Hematopoietic multipotent progenitor cell treated with erythropoietin and hydrocortisone succinate and interleukin-3 and kit ligand, for 4 days (in vitro differentiated cells): ENCODE results near the gene C9orf78.
A peak's percentile ranks its signal among the peaks of the same experiment; 100 is the strongest.

Experiments used
- DNase-seq: peaks from one replicate; pipeline ENCODE4 v3.0.0-alpha.2; 2015

The C9orf78 gene

DNA sequence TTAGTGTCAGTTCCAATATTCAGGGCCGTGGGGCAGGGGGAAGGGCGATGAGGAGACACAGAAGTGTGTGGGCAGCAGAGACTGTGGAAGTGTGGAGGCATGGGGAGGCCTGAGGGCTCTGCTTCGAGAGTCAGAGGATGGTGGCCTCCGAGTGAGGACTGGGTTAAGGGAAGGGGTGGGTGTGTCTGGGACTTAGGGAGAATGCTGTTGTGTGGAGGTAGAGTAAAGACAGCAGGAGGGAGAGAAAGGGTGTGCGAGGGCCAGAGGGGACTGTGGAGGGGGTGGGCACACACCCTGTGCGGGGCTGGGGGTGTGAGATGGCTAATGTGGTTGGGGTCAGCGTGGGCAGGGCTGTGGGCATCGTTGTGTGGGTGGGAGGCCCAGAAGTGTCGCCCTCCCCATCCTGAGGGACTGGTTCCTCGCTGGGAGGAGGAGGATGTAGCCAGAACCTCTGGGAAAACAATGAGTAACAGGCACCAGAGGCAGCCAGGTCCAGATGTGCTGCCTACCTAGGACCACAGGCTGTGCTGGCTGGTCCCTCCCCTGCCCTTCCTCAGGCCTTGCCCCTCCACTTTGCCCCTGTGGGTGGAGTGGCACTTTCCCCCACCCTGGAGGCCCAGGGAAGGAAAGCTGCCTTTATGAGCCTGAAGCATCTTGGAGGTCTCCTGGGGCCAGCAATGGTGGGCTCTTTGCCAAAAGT is 4.4 kb upstream of the C9orf78 start:
- no peak for DNase-seq

DNA sequence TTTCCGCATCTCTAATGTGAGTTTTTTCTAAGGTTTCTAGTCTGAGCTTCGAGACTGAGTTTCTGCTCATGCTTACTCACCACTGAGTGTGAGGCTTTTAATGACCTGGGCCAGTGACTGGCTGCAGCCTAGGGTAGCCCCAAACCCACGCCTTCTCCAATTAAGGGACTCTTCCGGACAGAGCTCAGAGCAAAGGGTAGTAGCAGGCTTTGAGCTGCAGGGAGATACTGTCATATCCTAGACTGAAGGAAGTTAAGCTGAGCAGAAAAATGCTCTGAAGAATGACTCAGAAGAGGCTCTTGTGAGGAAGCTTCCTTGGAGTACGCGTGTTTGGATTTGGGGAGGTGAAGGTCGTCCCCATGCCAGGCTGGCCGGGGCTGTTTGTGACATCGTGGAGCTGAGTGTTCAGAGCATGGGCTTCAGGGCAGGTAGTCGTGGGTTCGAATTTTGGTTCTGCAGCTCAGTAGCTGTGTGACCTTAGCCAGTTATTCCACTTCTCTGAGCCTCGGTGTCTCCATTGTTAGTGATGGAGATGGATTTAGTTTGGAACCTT is 3.7 kb upstream of the C9orf78 start:
- peak; percentile 38 for DNase-seq

DNA sequence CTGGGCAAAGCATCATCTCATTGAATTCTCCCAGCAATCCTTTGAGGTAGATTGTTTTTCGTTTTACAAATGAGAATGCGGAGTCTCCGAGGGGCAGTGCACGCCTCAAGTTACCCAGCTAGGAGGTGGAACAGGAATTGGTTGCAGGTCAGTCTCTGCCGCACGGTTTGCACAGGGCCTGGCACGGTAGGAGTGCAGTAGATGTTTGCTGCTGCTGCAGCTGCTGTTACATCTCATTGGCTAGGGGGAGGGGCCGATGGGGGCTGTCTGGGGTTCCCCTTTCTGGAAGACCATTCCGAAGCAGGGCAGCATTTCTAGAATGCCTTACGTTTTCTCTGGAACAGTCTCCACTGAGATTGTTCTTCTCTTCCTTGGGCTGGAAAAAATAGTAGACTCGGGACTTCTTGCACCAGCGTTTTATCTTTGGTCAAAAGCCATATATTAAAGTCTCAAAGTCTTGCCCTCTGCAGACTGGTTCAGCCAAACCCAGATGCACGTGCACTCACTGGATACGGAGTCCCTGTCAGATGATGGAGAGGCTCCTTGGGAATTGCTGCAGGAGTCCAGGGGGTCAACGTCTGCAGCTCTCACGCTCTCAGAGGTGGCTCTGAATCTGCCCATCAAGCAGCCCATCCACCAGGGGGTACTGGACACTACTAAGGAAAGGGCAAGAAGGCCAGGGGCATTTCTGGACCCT is 1.4 kb upstream of the C9orf78 start:
- peak; percentile 83 for DNase-seq

DNA sequence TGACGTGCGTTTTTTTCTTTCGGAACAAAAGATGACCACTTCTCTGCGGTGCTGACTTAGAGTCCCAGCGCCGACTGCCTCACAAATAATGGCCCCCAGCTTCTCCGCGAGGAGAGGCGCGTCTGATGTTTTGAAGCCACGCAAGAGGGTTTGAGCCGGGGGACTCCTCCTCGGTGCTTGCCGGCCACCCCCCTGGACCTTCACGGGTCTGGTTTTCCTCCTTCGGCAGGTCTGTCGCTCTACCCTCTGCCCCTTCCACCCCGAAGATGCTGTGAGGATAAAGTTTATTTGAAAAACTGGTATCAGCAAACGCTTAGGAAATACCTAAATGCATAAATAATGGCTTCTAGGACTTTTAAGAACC is 767 bp upstream of the C9orf78 start:
- peak; percentile 47 for DNase-seq

DNA sequence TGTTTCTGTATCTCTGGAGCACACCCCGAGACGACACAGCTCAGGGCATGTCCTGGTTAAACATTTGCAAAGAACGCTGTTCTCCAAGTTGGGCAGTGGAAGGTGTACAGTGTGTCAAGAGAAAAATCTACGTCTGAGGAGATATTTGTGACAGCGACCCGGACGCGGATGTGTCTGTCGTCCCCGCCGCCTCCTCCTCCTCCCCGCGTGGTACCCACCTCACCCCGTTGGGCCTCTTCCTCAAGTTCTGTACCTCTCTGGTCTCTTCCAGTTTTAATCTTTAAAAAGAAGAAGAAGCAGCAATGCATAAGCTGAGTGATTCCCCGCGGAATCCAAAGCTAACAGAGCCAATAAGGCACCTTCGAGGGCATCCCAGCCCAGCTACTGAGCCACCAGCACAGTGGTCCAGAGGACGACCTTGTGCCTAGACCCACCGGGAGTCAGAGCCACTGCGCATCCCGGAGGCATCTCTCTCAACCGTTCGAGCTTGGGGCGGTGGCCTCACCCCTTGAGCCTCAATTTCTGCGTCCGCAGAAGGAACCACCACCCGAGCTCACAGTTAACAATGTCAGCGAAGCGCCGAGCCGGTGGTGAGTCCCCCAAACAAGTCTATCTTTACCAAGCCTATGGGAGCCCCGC is 467 bp downstream of the C9orf78 start:
- DNase-seq = peak; percentile 55

DNA sequence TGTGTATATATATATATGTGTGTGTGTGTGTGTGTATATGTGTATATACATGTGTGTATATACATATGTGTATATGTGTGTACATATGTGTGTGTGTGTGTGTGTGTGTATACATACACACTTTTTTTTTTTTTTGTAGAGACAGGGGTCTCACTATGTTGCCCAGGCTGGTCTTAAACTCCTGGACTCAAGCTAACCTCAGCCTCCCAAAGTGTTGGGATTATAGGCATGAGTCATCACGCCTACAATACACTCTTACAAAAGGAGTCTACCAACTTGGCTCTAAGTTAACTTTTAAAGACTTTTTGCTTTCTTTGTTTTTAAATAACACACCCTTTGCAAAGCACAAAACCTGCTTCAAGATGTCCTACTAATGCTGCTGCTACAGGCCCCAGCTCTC is 2.1 kb downstream of the C9orf78 start:
- DNase-seq = no peak

DNA sequence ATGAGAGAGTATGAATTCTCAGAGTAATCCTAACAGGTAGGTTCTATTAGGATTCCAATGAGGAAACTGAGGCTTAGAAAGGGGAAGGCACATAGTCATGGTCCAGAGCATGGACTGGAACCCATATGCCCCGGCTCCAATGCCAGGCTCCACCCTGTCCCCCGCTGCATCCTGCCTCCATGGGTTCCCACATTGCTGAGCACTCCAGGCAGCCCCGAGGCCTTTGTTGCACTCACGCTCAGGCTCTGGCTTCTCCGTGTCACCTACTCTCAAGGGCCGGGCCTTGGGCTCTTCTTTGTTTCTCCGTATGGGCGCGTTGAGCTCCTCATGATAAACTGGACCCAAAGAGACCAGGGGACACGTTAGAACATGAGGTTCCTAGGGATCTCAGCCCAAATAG is 6.1 kb downstream of the C9orf78 start:
- no peak for DNase-seq

DNA sequence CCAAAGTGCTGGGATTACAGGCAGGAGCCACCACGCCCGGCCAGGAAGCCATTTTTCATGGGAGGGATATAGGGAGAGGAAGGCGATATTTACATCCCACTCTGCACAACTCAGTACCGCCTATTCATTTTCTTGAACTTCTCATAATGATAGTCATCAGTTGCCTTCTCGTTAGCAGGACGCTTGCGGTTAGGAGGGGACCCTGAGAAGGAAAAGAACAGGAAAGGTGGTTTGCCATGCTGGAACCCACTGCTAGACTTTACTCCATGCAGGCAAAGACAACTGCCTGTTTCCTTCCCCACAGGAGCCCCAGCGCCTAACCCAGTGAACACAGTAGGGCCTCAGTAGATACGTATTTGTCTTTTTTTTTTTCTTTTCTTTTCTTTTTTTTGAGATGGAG is 7.0 kb downstream of the C9orf78 start:
- DNase-seq = peak; percentile 80

DNA sequence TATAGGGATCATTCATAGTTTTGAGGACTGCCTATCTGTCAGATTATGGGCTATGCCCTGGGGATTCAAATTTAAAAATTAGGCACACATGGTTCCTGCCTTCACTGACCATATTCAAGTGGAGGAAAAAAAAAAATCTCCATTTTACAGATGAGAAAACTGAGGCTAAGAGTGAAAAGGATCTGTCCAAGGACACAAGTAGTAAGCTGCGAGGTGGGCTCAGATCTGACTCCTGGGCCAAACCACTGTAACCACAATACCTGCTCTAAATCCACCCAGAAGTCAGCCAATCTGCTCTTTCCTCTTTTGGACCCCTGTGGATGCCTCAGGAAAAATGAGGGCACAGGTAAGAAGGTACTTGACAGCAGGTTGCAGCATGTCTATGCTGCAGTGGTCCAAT is 8.3 kb downstream of the C9orf78 start:
- DNase-seq = no peak

DNA sequence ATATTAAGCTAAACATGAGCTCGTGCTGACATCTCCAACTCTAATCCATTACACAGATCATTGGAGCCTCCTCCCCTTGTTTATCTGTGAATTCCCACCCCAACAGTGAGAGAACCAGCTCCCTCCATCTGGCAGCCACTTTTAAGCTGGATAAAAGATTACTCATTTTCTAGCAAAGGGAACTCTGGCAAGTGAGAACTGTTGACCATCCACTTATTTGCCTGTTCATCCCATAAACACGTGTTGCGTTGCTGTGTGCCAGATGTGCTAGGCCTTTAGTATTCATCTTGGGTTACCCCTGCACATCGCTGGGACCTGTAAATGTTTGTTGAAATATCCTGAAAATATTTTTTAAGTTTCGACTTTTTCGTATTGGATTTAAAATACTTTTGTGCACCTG is 8.7 kb downstream of the C9orf78 start:
- peak; percentile 42 for DNase-seq

DNA sequence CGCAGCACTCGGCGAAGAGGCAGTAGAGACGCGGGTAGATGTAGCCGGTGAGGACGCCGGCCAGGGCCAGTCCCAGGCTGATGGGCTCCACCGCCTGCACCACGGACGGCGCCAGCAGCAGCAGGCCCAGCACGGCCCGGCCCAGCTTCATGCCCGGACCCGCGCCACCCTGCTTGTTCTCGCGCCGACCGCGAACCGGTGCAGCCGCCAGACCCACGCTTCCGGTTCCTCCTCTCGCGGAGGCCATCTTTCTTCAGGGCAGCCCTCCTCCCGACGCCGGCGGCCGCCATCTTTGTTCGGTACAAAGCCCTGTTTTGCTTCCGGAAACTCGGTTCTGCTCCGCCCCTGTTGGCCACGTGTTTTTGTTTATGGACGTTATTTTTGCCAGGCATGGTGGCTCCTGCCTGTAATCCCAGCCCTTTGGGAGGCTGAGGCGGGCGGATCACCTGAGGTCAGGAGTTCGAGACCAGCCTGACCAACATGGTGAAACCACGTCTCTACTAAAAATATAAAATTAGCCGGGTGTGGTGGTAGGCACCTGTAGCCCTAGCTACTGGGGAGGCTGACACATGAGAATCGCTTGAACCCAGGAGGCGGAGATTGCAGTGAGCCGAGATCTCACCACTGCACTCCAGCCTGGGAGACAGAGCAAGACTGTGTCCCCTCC is 11.0 kb downstream of the C9orf78 start, which contains the start of gene TOR1A:
TSS of gene TOR1A (minus strand) at position 202 of the 667 bp plus-strand sequence. CDS start at position 151, 51 bp downstream.
- DNase-seq = peak; percentile 97

DNA sequence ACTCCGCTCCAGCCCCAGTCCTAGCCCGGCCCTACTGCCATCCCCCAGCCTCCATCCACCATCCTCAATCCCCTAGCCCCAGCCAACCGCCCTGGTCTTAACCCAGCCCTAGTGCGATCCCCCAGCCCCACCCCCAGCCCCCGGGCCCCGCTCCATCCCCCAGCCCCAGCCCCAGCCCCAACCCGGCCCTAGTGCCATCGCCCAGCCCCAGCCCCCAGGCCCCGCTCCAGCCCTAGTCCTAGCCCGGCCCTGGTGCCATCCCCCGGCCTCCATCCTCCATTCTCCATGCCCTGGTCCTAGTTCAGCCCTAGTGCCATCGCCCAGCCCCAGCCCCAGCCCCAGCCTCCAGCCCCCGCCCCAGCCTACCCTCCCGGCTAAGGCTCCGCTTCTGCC is 11.5 kb downstream of the C9orf78 start:
- no peak for DNase-seq

DNA sequence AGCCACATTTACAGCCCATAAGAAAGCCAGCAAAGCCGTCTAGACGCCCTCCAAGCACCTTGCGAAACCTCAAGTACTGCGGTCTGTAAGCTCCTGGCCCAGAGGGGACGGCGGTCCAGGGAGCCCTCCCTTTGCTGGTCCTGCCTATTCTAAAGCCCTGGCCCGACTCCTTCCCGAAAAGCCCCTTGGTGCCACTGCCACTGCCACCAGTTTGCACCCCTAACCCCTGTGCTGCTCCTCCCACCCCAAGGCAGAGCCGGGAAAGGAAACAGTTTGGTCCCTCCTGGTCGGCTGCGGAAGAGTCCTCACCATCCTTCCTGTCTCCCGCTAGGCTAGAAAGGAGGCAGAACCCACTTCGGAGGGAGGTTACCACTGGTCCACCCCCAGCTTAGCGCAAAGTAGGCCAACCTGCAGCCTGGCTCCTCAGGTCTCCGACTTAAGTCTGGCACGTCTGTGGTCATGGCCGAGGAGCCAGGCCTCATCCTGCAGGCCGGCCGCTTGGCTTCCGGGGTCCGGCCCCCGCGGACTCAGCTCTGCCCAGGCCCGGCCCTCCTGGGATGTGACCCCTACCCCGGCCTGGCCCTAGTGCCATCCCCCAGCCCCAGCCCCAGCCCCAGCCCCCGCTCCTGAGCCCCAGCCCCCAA is 12.1 kb downstream of the C9orf78 start:
- DNase-seq = peak; percentile 65

DNA sequence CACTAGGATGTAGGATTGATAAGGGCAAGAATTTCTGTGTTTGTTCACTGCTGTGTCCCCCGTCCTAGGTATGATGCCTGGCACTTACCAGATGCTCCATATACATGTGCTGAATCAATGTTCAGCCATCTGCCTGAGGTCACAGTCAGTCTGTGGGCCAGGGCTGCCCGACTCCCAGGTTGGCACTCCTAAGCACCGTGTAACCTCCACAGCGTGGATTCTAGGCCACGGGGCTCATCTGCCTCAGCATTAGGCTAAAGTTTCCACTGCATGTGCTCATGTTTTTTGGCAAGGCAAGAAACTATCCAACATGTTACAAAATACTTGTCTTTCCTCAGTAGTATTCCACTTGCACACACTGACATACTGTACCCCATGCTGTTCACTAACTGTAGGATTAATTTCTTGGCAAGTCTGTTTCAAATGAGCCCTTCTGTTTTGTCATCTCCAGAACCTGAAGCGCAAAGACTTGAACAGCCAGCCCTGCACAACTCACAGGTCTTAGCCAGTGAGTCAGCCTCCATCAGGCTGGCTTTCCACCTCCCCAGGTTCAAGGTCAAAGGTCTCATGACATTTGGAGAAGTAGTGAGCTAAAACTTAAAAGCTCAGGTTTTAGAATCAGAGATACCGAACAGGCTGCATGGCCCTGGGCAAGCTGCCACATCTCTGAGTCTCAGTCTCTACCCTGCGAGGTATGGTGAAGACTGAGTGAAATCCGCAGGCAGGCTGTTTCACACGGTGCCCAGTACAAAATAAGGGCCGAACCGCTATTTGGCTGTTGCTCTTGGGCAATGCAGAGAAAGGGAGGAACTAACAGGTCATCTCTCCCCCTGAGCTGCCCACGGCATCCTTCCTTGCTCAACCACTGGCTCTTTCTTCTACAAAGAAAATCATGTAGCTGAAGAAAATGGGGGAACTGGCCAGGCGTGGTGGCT is 18.3 kb downstream of the C9orf78 start:
- peak; percentile 82 for DNase-seq

DNA sequence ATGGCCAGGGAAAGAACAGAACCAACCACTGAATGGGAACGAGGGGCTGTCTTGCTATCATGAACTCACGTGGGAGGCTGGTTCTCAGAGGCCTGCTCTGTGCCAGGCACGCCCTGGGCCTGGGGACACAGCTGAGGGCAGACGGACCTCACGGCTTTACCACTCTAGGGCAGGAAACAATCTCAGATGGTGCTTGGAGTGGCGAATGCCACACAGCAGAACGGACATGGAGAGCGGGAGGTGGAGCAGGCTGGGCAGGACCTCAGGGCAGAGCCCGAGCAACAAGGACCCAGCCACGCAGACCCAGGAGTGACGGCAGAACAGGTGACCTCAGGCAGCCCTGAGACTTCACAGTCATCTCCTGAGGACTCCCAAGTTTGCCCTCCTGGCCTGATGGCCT is 19.8 kb downstream of the C9orf78 start:
- DNase-seq = no peak

DNA sequence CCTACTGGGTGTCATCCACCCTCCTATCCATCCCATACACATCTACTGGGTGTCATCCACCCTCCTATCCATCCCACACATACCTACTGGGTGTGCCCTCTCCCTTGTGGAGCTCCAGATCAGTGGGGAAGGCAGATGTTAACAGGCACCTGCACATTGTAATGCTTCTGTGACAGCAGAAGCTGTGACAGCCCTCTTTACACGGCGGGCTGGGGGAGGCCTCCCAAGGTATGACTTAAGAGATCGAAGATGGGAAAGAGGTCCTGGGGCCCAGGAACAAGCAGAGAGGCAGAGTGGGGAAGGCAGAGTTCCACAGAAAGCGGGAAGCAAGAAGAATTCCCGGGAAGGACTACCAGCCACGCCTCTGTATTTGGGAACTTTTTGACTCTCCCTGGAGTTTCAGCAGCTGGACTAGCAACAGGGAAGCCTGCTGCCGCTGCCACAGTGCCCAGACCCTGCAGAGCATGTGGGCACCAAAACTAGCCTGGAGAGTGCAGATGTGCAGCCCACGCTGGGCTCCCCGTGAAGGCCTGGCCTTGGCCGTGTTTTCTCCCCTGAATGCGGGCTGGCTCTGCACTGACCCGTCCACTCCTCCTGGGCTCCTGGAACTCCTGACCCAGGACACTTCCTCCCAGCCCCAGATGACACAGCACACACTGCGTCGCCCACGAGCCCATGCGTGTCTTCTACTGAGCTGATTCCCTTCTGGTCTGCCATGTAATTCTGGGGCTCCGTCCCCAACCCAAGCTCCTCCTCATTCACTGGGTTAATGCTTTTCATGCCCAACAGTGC is 20.4 kb downstream of the C9orf78 start:
- DNase-seq = no peak

DNA sequence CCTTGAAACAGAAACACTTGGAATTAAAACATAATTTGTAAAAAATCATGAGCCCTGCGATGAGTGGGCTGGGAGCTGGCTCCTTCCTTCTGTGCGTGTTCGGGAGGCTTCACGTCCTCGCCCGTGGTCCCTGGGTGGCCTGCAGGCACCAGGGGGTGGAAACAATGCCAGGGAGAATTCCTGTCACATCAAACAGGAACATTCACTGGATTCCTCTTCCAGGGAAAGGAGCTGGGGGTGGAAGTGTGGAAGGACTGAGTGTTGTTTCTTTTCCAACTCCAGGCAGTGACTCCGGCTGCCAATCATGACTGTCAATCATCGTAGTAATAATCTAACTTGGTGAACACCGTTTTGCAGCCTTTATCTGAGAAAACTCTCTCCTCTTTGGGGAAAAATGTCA is 21.4 kb downstream of the C9orf78 start:
- DNase-seq = no peak

DNA sequence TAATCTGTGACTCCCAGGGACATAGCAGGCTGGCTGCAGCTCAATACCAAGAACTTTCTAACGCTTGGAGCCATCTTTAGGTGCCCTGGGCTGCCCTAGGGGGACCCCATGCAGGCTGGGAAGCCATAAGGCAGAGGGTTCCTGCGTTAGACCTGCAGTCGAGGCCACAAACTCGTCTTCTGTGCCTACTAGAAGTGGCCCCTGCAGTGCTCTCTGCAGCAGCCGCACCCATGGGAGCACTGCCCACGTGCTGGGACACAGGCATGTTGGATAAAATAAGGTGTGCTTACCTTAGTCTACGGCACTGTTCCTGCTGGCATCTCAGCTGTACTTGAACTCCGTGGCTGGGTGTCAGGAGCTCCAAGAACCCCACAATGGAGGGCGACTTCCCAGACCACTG is 22.7 kb downstream of the C9orf78 start:
- no peak for DNase-seq

DNA sequence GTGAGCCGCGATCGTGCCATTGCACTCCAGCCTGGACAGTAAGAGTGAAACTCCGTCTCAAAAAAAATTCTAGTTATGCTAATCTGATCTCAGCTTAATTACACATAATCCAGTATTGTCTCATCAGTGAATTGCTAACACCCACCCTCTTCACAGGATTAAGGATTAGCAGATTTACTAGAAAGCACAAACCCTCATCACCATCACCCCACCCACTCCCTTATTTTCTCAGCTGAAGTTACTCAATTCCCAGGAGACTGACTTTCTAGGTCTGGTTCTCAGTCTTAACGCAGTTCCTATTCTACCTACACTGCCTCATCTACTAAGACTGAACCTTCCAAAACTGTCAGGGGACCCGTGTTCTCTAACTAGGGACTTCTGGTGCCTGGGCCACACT is 23.1 kb downstream of the C9orf78 start:
- DNase-seq = no peak

DNA sequence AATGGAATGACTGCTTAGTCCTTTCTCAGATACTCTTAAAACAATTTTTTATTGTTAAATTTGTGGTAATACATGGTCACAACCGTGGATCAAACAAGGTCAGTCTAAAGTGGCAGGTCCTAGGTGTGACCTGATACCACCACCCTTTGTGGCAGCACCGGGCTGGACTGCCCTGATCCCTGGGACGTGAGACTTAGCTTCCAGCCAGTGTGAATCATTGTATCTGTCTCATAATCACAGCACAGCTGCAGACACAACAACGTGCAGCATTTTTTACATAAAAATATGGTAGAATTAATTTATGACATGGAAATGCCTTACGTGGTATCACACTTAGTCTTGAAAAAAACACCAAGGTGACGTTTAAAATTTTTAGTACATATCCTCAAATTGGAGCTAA is 24.3 kb downstream of the C9orf78 start:
- DNase-seq = no peak

DNA sequence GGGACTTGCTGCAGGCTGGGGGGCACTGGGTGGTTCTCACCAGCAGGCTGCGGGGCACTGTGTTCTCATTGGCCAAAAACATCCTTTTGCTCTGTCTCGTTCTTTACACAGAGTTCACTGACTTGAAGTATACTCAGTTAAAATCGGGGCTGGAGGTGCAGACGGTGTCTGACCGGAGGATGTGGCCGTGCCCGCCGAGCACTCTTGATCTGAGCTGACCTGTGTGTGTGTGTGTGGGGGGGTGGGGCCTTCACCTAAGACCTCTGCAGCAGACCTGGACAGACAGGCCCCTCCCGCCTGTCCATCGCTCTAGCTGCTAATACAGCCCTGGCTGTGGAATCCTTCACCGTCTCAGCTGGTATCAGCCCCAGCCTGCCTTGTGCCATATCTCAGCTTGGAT is 25.0 kb downstream of the C9orf78 start:
- no peak for DNase-seq
